PC-3 (cell line): ENCODE data around the gene ELOVL5.

Experiments
- CTCF ChIP-seq: fragments of 300-600 bp; sonication (generic); conservative IDR thresholded peaks from 2 replicates; pipeline ENCODE4 v1.5.1; 2017; ENCODE audit warnings: antibody characterized with exemption, low read depth, mild to moderate bottlenecking, low read length
- EZH2 ChIP-seq: fragments of 300-600 bp; sonication (generic); IDR thresholded peaks from one replicate; pipeline ENCODE4 v1.6.1; 2017; ENCODE audit warnings: antibody characterized with exemption, mild to moderate bottlenecking, low read length; ENCODE audit not compliant: unreplicated experiment

- no peak for TF ChIP-seq EZH2
- no peak for TF ChIP-seq CTCF
Observed at GRCh38 chr6:53382421-53382820, 33.7 kb upstream of the ELOVL5 start.
